Measurements from ENCODE around the gene PRAMEF25.
"Not testable (repeated sequence)": the region's sequence is repeated elsewhere in the genome, so short reads cannot be mapped to it uniquely, and the experiment has no call there.

Gene PRAMEF25

GRCh38 chr1:13070474-13070873, at the start of gene PRAMEF25:
TSS of gene PRAMEF25 (plus strand) at chr1:13070774. CDS start at chr1:13073694, 2,920 bp downstream.
- not testable (repeated sequence) for DNase-seq

- DNase-seq, result not testable (repeated sequence)
Measured at GRCh38 chr1:13056475-13056874, 14.1 kb upstream of the PRAMEF25 start, which contains the start of gene PRAMEF27. TSS of gene PRAMEF27 (minus strand) at chr1:13056575. CDS start at chr1:13053659, 2,916 bp downstream.

- not testable (repeated sequence) for DNase-seq
Measured at GRCh38 chr1:13116754-13117153, 46.2 kb downstream of the PRAMEF25 start, which contains the start of gene HNRNPCL2. TSS of gene HNRNPCL2 (minus strand) at chr1:13116854. CDS start at chr1:13116400, 454 bp downstream.
